Hepatocyte (in vitro differentiated cells): Measurements from ENCODE around the gene SREK1. TPM values are rescaled to one million over a fixed set of nuclear protein-coding genes. Genes with fewer than 3 reads are reported as not detected.

Experiments
- DNase-seq: peaks from one replicate; pipeline ENCODE4 v3.0.0-alpha.2; 2016; ENCODE audit warnings: low spot score
- H2AFZ ChIP-seq: fragments of 200-600 bp; sonication (generic); 2 replicates; pipeline ENCODE4 v1.6.0; 2016; ENCODE audit warnings: antibody characterized with exemption, mild to moderate bottlenecking
- H3K27ac ChIP-seq: fragments of 200-600 bp; sonication (generic); 2 replicates; pipeline ENCODE4 v1.5.1; 2016; ENCODE audit warnings: mild to moderate bottlenecking
- H3K27me3 ChIP-seq: fragments of 200-600 bp; sonication (generic); 2 replicates; pipeline ENCODE4 v1.6.1; 2016
- H3K36me3 ChIP-seq: fragments of 200-600 bp; sonication (generic); replicated peaks from 2 replicates; pipeline ENCODE4 v1.5.1; 2016; ENCODE audit warnings: low read depth; ENCODE audit not compliant: insufficient read depth
- H3K4me1 ChIP-seq: fragments of 200-600 bp; sonication (generic); 2 replicates; pipeline ENCODE4 v1.5.1; 2016; ENCODE audit warnings: mild to moderate bottlenecking, moderate library complexity; ENCODE audit not compliant: insufficient read depth
- H3K4me2 ChIP-seq: fragments of 200-600 bp; sonication (generic); 2 replicates; pipeline ENCODE4 v1.6.0; 2016
- H3K4me3 ChIP-seq: fragments of 200-600 bp; sonication (generic); 2 replicates; pipeline ENCODE4 v1.5.1; 2016; ENCODE audit warnings: mild to moderate bottlenecking
- H3K79me2 ChIP-seq: fragments of 200-600 bp; sonication (generic); 2 replicates; pipeline ENCODE4 v1.6.0; 2017; ENCODE audit warnings: mild to moderate bottlenecking
- H3K9me2 ChIP-seq: fragments of 200-600 bp; sonication (generic); replicated peaks from 2 replicates; pipeline ENCODE4 v1.6.0; 2017; ENCODE audit warnings: mild to moderate bottlenecking; ENCODE audit not compliant: insufficient read depth
- H3K9me3 ChIP-seq: fragments of 200-600 bp; sonication (generic); 2 replicates; pipeline ENCODE4 v1.5.1; 2016; ENCODE audit warnings: low read depth, mild to moderate bottlenecking
- H4K20me1 ChIP-seq: fragments of 200-600 bp; sonication (generic); 2 replicates; pipeline ENCODE4 v1.6.0; 2016; ENCODE audit warnings: mild to moderate bottlenecking; ENCODE audit not compliant: insufficient read depth, poor library complexity, severe bottlenecking
- CTCF ChIP-seq: fragments of 200-600 bp; sonication (generic); IDR thresholded peaks from 2 replicates; pipeline ENCODE4 v1.5.1; 2016; ENCODE audit warnings: antibody characterized with exemption, mild to moderate bottlenecking; ENCODE audit not compliant: poor library complexity
- EZH2 ChIP-seq: fragments of 200-600 bp; sonication (generic); IDR thresholded peaks from 2 replicates; pipeline ENCODE4 v1.6.1; 2016; ENCODE audit warnings: antibody characterized with exemption, mild to moderate bottlenecking, borderline replicate concordance
- EZH2phosphoT487 ChIP-seq: fragments of 200-600 bp; sonication (generic); IDR thresholded peaks from one replicate; pipeline ENCODE4 v1.6.1; 2018; ENCODE audit warnings: antibody characterized with exemption, mild to moderate bottlenecking, low read depth, moderate library complexity; ENCODE audit not compliant: unreplicated experiment, severe bottlenecking
- WGBS: methylation state at CpG from one replicate; pipeline ENCODE4 v1.1.6; 2016; ENCODE audit warnings: low lambda C conversion rate; ENCODE audit errors: missing lambda C conversion rate; 5-methylcytosine and 5-hydroxymethylcytosine counted together
- polyA plus RNA-seq: library from polyadenylated mRNA; unstranded; fragments of >200 nt; fragmentation: Nextera tagmentation; extraction: Ambion mirVana; gene quantifications from 2 replicates; pipeline ENCODE4 v1.2.1, GENCODE V29; 2016
- total RNA-seq: library from RNA; depleted of rRNA; stranded (reverse); fragments of >200 nt; gene quantifications from 2 replicates; pipeline ENCODE4 v1.2.3, GENCODE V29; 2014

SREK1 gene
- total and polyA plus RNA-seq, 2 experiments from 2014 or later = 54.1 to 91.9 TPM

DNA sequence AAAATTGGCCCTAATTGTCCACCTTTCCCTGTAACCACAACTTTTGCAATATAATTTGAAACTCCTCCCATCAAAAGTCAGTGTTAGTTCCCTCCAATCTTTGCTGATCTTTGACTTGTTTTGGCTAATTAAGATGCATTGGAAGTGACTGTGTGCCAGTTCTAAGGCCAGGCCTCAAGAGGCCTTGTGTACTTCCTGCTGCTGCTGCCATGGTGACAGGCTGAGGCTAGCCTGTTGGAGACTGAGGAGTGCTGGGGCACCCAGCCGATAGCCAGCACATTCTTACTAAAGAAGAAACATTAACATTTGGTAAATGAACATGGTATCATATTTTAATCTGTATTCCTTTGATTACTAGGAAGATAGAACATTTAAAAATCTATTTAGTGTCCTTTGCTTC, 86.5 kb downstream of the SREK1 start:
- TF ChIP-seq EZH2phosphoT487 = no peak
- no peak for TF ChIP-seq CTCF
- no peak for TF ChIP-seq EZH2
- no peaks in the 10 kb centered on the region for H3K4me1 ChIP-seq

DNA sequence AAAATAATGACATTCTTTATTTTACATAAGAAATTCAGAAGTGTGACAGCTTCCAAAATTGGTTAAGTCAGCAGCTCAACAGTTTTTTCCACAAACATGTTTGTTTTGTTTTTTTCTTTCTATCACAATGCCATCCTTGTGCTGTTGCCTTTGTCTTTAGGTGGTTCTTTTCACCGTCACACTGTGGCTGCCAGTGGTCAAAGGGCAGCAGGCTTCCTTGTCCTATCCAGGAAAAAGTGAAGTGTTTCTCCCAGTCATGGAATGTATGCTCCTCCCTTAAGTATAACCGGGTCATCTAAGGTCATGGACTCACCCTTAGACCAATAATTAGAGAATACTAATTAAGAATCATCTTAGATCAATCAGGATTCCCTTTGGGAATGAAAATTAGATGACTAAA, 87.4 kb downstream of the SREK1 start:
- Histone ChIP-seq H3K27ac (no peak overlapping the region), H2AFZ (no peak overlapping the region)
- TF ChIP-seq EZH2 = no peak
- no peak for TF ChIP-seq CTCF
- TF ChIP-seq EZH2phosphoT487 = no peak

More for the DNA sequence above, 86.5 kb downstream of the SREK1 start:
- Histone ChIP-seq H3K36me3 (no peaks in the 10 kb centered on the region), H2AFZ (no peak overlapping the region), H3K79me2 (no peaks in the 10 kb centered on the region), H3K27me3 (no peaks in the 10 kb centered on the region), H3K4me3 (no peak overlapping the region), H4K20me1 (no peaks in the 10 kb centered on the region), H3K4me2 (no peak overlapping the region), H3K9me2 (no peaks in the 10 kb centered on the region), H3K9me3 (no peaks in the 10 kb centered on the region), H3K27ac (no peak overlapping the region)
- no peak for DNase-seq
- WGBS = 81% methylated on average over 1 of the region's 1 CpG

GRCh38 chr5:66232275-66232674, 88.2 kb downstream of the SREK1 start:
- no peaks in the 10 kb centered on the region for H3K36me3 ChIP-seq
- no peaks in the 10 kb centered on the region for H3K79me2 ChIP-seq
- no peaks in the 10 kb centered on the region for H4K20me1 ChIP-seq
- H3K4me1 ChIP-seq = no peaks in the 10 kb centered on the region
- no peak overlapping the region for H3K4me3 ChIP-seq
- H3K27me3 ChIP-seq = no peaks in the 10 kb centered on the region
- DNase-seq = no peak
- TF ChIP-seq EZH2 (no peak), CTCF (no peak), EZH2phosphoT487 (no peak)
- 93% methylated on average over 6 of the region's 6 CpGs for WGBS
- no peak overlapping the region for H3K27ac ChIP-seq
- H3K9me2 ChIP-seq = no peaks in the 10 kb centered on the region
- no peak overlapping the region for H2AFZ ChIP-seq
- H3K4me2 ChIP-seq = no peak overlapping the region
- no peaks in the 10 kb centered on the region for H3K9me3 ChIP-seq

More for the DNA sequence above, 87.4 kb downstream of the SREK1 start:
- no peak overlapping the region for H3K4me2 ChIP-seq
- H3K4me3 ChIP-seq = no peak overlapping the region
- H3K36me3 ChIP-seq = no peaks in the 10 kb centered on the region
- H3K27me3 ChIP-seq = no peaks in the 10 kb centered on the region
- no peaks in the 10 kb centered on the region for H3K79me2 ChIP-seq
- H3K4me1 ChIP-seq = no peaks in the 10 kb centered on the region
- no peaks in the 10 kb centered on the region for H4K20me1 ChIP-seq
- H3K9me3 ChIP-seq = no peaks in the 10 kb centered on the region
- 79% methylated on average over 2 of the region's 2 CpGs for WGBS
- DNase-seq = no peak
- H3K9me2 ChIP-seq = no peaks in the 10 kb centered on the region
